HG03520 (cell line): ENCODE results near the gene SHH.

Experiments used
- ATAC-seq: cut with Tn5 transposase; IDR thresholded peaks from one replicate; pipeline ENCODE4 v1.9.1; 2021; ENCODE audit warnings: mild to moderate bottlenecking, moderate library complexity; ENCODE audit not compliant: unreplicated experiment

SHH gene

GRCh38 chr7:155794196-155794595 is 18.1 kb downstream of the SHH start:
- no peak for ATAC-seq

- ATAC-seq, result no peak
Measured at GRCh38 chr7:155793720-155794119, 18.5 kb downstream of the SHH start.

GRCh38 chr7:155792999-155793560 is 19.2 kb downstream of the SHH start:
- no peak for ATAC-seq

GRCh38 chr7:155792315-155792960 is 19.8 kb downstream of the SHH start:
- no peak for ATAC-seq

GRCh38 chr7:155791836-155792235 is 20.4 kb downstream of the SHH start:
- ATAC-seq, result no peak

- ATAC-seq, result no peak
Measured at GRCh38 chr7:155791214-155791737, 21.0 kb downstream of the SHH start.

GRCh38 chr7:155790666-155791065 is 21.6 kb downstream of the SHH start:
- no peak for ATAC-seq

- no peak for ATAC-seq
Measured at GRCh38 chr7:155789001-155789725, 23.1 kb downstream of the SHH start.

GRCh38 chr7:155788616-155789000 is 23.7 kb downstream of the SHH start:
- ATAC-seq, result no peak

GRCh38 chr7:155787171-155787851 is 25.0 kb downstream of the SHH start:
- ATAC-seq, result no peak

- no peak for ATAC-seq
Measured at GRCh38 chr7:155786491-155786890, 25.8 kb downstream of the SHH start.

GRCh38 chr7:155785536-155785935 is 26.7 kb downstream of the SHH start:
- ATAC-seq, result no peak

GRCh38 chr7:155782466-155782865 is 29.8 kb downstream of the SHH start:
- ATAC-seq, result no peak

- ATAC-seq, result no peak
Measured at GRCh38 chr7:155781433-155781832, 30.8 kb downstream of the SHH start.

- no peak for ATAC-seq
Measured at GRCh38 chr7:155780884-155781283, 31.4 kb downstream of the SHH start.

- ATAC-seq, result no peak
Measured at GRCh38 chr7:155778349-155778748, 33.9 kb downstream of the SHH start.

- no peak for ATAC-seq
Measured at GRCh38 chr7:155776606-155777005, 35.7 kb downstream of the SHH start.

- no peak for ATAC-seq
Measured at GRCh38 chr7:155775691-155776090, 36.6 kb downstream of the SHH start.

GRCh38 chr7:155774947-155775346 is 37.3 kb downstream of the SHH start:
- no peak for ATAC-seq

GRCh38 chr7:155773531-155773930 is 38.7 kb downstream of the SHH start:
- ATAC-seq, result no peak

GRCh38 chr7:155770241-155770640 is 42.0 kb downstream of the SHH start:
- ATAC-seq, result no peak

GRCh38 chr7:155769701-155770100 is 42.6 kb downstream of the SHH start:
- ATAC-seq, result no peak
